ENCODE measurements around the gene LRRC74A. TPM values are rescaled to one million over a fixed set of nuclear protein-coding genes. Genes with fewer than 3 reads are reported as not detected.
"Not testable (repeated sequence)": the region's sequence is repeated elsewhere in the genome, so short reads cannot be mapped to it uniquely, and the experiment has no call there.

The LRRC74A gene
- total RNA-seq, 2 experiments from 2014 or later: not detected

GRCh38 chr14:76910371-76910890, 84.2 kb downstream of the LRRC74A start:
- no peak overlapping the region for H3K27ac Mint-ChIP-seq
- POLR2A ChIA-PET: no interaction called here
- CTCF ChIA-PET: interaction anchor here (0.6 to 5.1 kb wide), 11 partner anchors 20 to 160 kb away, joined by 3 to 58 read pairs (median 4); no protein-coding TSS in a partner anchor

GRCh38 chr14:76911473-76911872, 85.3 kb downstream of the LRRC74A start:
- Mint-ChIP-seq H3K4me1 (peaks cover 23% of the 10 kb centered on the region), H3K36me3 (ENCODE audit: low read depth) (peaks cover 3% of the 10 kb centered on the region), H3K27me3 (no peaks in the 10 kb centered on the region), H3K4me3 (no peak overlapping the region), H3K9me3 (ENCODE audit: low read depth) (no peaks in the 10 kb centered on the region), H3K27ac (no peak overlapping the region)
- intact Hi-C loops (cut with DNase I, micrococcal nuclease): loop anchor here in 1 of 2 experiments (5.0 to 10.0 kb wide), 2 partner anchors 39 to 113 kb away; partner anchors contain the start of gene IRF2BPL
- DNase-seq (no peak), ATAC-seq (no peak)
- ChIA-PET CTCF (interaction anchor here (0.6 to 5.1 kb wide), 12 partner anchors 9 to 904 kb away, joined by 3 to 58 read pairs (median 4); no protein-coding TSS in a partner anchor), POLR2A (no interaction called here)

More at GRCh38 chr14:76910371-76910890, 84.2 kb downstream of the LRRC74A start:
- no peaks in the 10 kb centered on the region for H3K9me3 Mint-ChIP-seq (ENCODE audit: low read depth)
- peaks cover 3% of the 10 kb centered on the region for H3K36me3 Mint-ChIP-seq (ENCODE audit: low read depth)
- H3K27me3 Mint-ChIP-seq: no peaks in the 10 kb centered on the region
- H3K4me3 Mint-ChIP-seq: no peak overlapping the region
- intact Hi-C loops (cut with DNase I, micrococcal nuclease): loop anchor here in 1 of 2 experiments (5.0 to 10.0 kb wide), 2 partner anchors 38 to 114 kb away; partner anchors contain the start of gene IRF2BPL
- ATAC-seq: no peak
- peaks cover 26% of the 10 kb centered on the region for H3K4me1 Mint-ChIP-seq
- DNase-seq: no peak

- POLR2A ChIA-PET; H3K4me3 Mint-ChIP-seq; ATAC-seq; H3K27ac Mint-ChIP-seq; H3K27me3 Mint-ChIP-seq; DNase-seq; H3K36me3 Mint-ChIP-seq (ENCODE audit: low read depth); H3K9me3 Mint-ChIP-seq (ENCODE audit: low read depth): not testable (repeated sequence)
- H3K4me1 Mint-ChIP-seq: peaks cover 31% of the 10 kb centered on the region
- intact Hi-C loops (cut with DNase I, micrococcal nuclease): loop anchor here in 1 of 2 experiments (5.0 to 10.0 kb wide), 2 partner anchors 42 to 110 kb away; partner anchors contain the start of gene IRF2BPL
- CTCF ChIA-PET: interaction anchor here (0.6 to 5.1 kb wide), 13 partner anchors 8 to 155 kb away, joined by 3 to 58 read pairs (median 5); no protein-coding TSS in a partner anchor
Observed at GRCh38 chr14:76914533-76915081, 88.4 kb downstream of the LRRC74A start.

GRCh38 chr14:76916040-76916715, 90.0 kb downstream of the LRRC74A start:
- Mint-ChIP-seq H3K4me1 (peaks cover 46% of the 10 kb centered on the region), H3K36me3 (ENCODE audit: low read depth) (no peaks in the 10 kb centered on the region), H3K9me3 (ENCODE audit: low read depth) (no peaks in the 10 kb centered on the region), H3K27ac (no peak overlapping the region), H3K27me3 (no peaks in the 10 kb centered on the region), H3K4me3 (no peak overlapping the region)
- CTCF ChIA-PET: interaction anchor here (0.6 to 5.1 kb wide), 15 partner anchors 11 to 180 kb away, joined by 3 to 33 read pairs (median 4); no protein-coding TSS in a partner anchor
- no peak for DNase-seq
- intact Hi-C loops (cut with DNase I, micrococcal nuclease): loop anchor here in 1 of 2 experiments (10.0 kb wide), 1 partner anchor 109 kb away; the partner anchor contains the start of gene IRF2BPL
- no peak for ATAC-seq
- POLR2A ChIA-PET: no interaction called here

GRCh38 chr14:76917158-76917596, 91.0 kb downstream of the LRRC74A start:
- Mint-ChIP-seq H3K4me3 (no peak overlapping the region), H3K27ac (no peak overlapping the region), H3K36me3 (ENCODE audit: low read depth) (no peaks in the 10 kb centered on the region), H3K9me3 (ENCODE audit: low read depth) (no peaks in the 10 kb centered on the region), H3K27me3 (no peaks in the 10 kb centered on the region), H3K4me1 (peaks cover 50% of the 10 kb centered on the region)
- CTCF ChIA-PET: interaction anchor here (0.6 to 5.1 kb wide), 17 partner anchors 12 to 576 kb away, joined by 3 to 33 read pairs (median 4); no protein-coding TSS in a partner anchor
- peak; percentile 37 for DNase-seq
- no peak for ATAC-seq
- POLR2A ChIA-PET: no interaction called here
- intact Hi-C loops (cut with DNase I, micrococcal nuclease): loop anchor here in 1 of 2 experiments (10.0 kb wide), 1 partner anchor 108 kb away; the partner anchor contains the start of gene IRF2BPL

- DNase-seq: no peak
- intact Hi-C loops (cut with DNase I, micrococcal nuclease): loop anchor here in 1 of 2 experiments (10.0 kb wide), 1 partner anchor 107 kb away; the partner anchor contains the start of gene IRF2BPL
- no peak overlapping the region for H3K4me3 Mint-ChIP-seq
- H3K9me3 Mint-ChIP-seq (ENCODE audit: low read depth): no peaks in the 10 kb centered on the region
- ChIA-PET CTCF (interaction anchor here (0.6 to 5.1 kb wide), 14 partner anchors 11 to 575 kb away, joined by 3 to 33 read pairs (median 3); no protein-coding TSS in a partner anchor), POLR2A (no interaction called here)
- no peaks in the 10 kb centered on the region for H3K27me3 Mint-ChIP-seq
- peaks cover 56% of the 10 kb centered on the region for H3K4me1 Mint-ChIP-seq
- ATAC-seq: no peak
- no peaks in the 10 kb centered on the region for H3K36me3 Mint-ChIP-seq (ENCODE audit: low read depth)
- H3K27ac Mint-ChIP-seq: no peak overlapping the region
Observed at GRCh38 chr14:76917745-76918255, 91.6 kb downstream of the LRRC74A start.

GRCh38 chr14:76918256-76918781, 92.1 kb downstream of the LRRC74A start:
- H3K4me3 Mint-ChIP-seq: no peak overlapping the region
- no peaks in the 10 kb centered on the region for H3K36me3 Mint-ChIP-seq (ENCODE audit: low read depth)
- ChIA-PET POLR2A (no interaction called here), CTCF (interaction anchor here (0.6 to 5.1 kb wide), 8 partner anchors 19 to 151 kb away, joined by 3 to 33 read pairs (median 4); no protein-coding TSS in a partner anchor)
- no peak for ATAC-seq
- peaks cover 58% of the 10 kb centered on the region for H3K4me1 Mint-ChIP-seq
- DNase-seq: no peak
- H3K9me3 Mint-ChIP-seq (ENCODE audit: low read depth): no peaks in the 10 kb centered on the region
- no peaks in the 10 kb centered on the region for H3K27me3 Mint-ChIP-seq
- intact Hi-C loops (cut with DNase I, micrococcal nuclease): loop anchor here in 1 of 2 experiments (10.0 kb wide), 1 partner anchor 106 kb away; the partner anchor contains the start of gene IRF2BPL
- peak overlapping the region; percentile 37 for H3K27ac Mint-ChIP-seq

- intact Hi-C loops (cut with DNase I, micrococcal nuclease): loop anchor here in 1 of 2 experiments (10.0 kb wide), 1 partner anchor 106 kb away; the partner anchor contains the start of gene IRF2BPL
- ChIA-PET POLR2A (no interaction called here), CTCF (interaction anchor here (0.8 to 5.1 kb wide), 6 partner anchors 11 to 151 kb away, joined by 3 to 33 read pairs (median 6); no protein-coding TSS in a partner anchor)
- ATAC-seq: no peak
- Mint-ChIP-seq H3K36me3 (ENCODE audit: low read depth) (no peaks in the 10 kb centered on the region), H3K9me3 (ENCODE audit: low read depth) (no peaks in the 10 kb centered on the region), H3K4me3 (no peak overlapping the region), H3K27me3 (no peaks in the 10 kb centered on the region), H3K27ac (no peak overlapping the region), H3K4me1 (peaks cover 59% of the 10 kb centered on the region)
- peak; percentile 65 for DNase-seq
Observed at GRCh38 chr14:76918782-76919394, 92.7 kb downstream of the LRRC74A start.
